Measurements from ENCODE around the gene FAM98B. TPM values are rescaled to one million over a fixed set of nuclear protein-coding genes. Genes with fewer than 3 reads are reported as not detected.

Gene FAM98B
- total and polyA plus RNA-seq, 2 donors (not counting 1 experiment from before 2014, with no cell fraction given): 4.8 to 9.0 TPM

DNA sequence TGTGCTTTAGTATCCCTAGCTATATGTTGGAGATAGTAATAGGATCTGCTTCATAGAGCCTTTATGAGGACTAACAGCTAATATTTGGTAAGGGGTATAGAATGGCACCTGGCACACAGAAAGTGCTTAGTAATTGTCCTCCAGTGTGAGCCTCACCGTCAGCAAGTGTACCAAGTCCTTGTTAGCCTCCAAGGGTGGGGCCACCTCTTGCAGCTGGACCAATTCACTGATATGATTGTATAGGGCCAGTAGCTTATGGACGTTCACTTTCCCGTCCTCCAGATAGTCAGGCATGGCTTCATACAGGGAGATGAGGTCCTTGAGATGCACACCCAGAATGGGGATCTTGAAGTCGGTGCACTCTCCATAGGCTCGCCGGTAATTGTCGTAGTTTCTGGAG is 53.6 kb downstream of the FAM98B start:
- Histone ChIP-seq H3K9me3 (ENCODE audit: control insufficient read depth, insufficient read depth, low read depth, low read length) (no peaks in the 10 kb centered on the region), H3K4me2 (ENCODE audit: extremely low read depth, insufficient read depth, low read length) (no peak overlapping the region), H3K9ac (ENCODE audit: insufficient read depth, low read length) (no peak overlapping the region), H3K27ac (ENCODE audit: insufficient read depth, low read length) (no peak overlapping the region), H2AFZ (ENCODE audit: low read length) (no peak overlapping the region), H3K79me2 (ENCODE audit: control insufficient read depth, insufficient read depth, low read length) (no peaks in the 10 kb centered on the region), H3K36me3 (ENCODE audit: control insufficient read depth, insufficient read depth, low read length) (no peaks in the 10 kb centered on the region), H4K20me1 (ENCODE audit: control insufficient read depth, extremely low read depth, insufficient read depth, low read length) (no peaks in the 10 kb centered on the region), H3K4me1 (ENCODE audit: control insufficient read depth, extremely low read depth, insufficient read depth, low read length) (no peaks in the 10 kb centered on the region), H3K27me3 (ENCODE audit: control insufficient read depth, insufficient read depth, low read length) (no peaks in the 10 kb centered on the region), H3K4me3 (replicated peaks in 1 of 4; ENCODE audit: control extremely low read depth in 1 of 4, insufficient read depth in 1 of 4, low read depth in 3 of 4, low read length in 4 of 4) (no peak overlapping the region)
- TF ChIP-seq EZH2 (IDR thresholded peaks at IDR 0.05; ENCODE audit: low read length, missing control alignments): no peak
- TF ChIP-seq, protein P1, sequence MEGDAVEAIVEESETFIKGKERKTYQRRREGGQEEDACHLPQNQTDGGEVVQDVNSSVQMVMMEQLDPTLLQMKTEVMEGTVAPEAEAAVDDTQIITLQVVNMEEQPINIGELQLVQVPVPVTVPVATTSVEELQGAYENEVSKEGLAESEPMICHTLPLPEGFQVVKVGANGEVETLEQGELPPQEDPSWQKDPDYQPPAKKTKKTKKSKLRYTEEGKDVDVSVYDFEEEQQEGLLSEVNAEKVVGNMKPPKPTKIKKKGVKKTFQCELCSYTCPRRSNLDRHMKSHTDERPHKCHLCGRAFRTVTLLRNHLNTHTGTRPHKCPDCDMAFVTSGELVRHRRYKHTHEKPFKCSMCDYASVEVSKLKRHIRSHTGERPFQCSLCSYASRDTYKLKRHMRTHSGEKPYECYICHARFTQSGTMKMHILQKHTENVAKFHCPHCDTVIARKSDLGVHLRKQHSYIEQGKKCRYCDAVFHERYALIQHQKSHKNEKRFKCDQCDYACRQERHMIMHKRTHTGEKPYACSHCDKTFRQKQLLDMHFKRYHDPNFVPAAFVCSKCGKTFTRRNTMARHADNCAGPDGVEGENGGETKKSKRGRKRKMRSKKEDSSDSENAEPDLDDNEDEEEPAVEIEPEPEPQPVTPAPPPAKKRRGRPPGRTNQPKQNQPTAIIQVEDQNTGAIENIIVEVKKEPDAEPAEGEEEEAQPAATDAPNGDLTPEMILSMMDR (conservative IDR thresholded peaks at IDR 0.05 in 1 of 2, IDR thresholded peaks at IDR 0.05 in 1 of 2; ENCODE audit: low read depth in 1 of 2, low read length in 2 of 2): no peak
- no peak for DNase-seq (ENCODE audit: low read depth in 2 of 2)

DNA sequence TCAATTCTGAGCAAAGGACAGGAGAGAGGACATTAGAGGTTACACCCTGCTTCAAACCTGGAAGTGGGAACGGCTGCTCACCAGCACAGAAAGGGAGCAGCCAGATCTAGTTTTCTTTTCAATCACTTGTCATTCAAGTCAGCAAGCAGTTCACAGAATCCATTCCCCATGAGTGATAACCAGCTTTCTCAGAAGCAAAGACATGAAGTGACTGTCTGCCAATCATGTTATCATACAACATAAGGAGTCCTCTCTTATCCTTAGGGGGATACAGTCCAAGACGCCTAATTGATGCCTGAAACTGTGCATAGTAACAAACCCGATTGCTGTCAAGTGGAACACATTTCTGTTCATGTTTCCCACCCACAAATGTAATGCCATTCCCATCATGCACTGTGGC is 54.7 kb downstream of the FAM98B start:
- Histone ChIP-seq H3K4me1 (ENCODE audit: control insufficient read depth, extremely low read depth, insufficient read depth, low read length) (no peaks in the 10 kb centered on the region), H3K4me3 (replicated peaks in 1 of 4; ENCODE audit: control extremely low read depth in 1 of 4, insufficient read depth in 1 of 4, low read depth in 3 of 4, low read length in 4 of 4) (no peak overlapping the region), H3K27me3 (ENCODE audit: control insufficient read depth, insufficient read depth, low read length) (no peaks in the 10 kb centered on the region), H3K27ac (ENCODE audit: insufficient read depth, low read length) (no peak overlapping the region), H3K9me3 (ENCODE audit: control insufficient read depth, insufficient read depth, low read depth, low read length) (no peaks in the 10 kb centered on the region), H3K4me2 (ENCODE audit: extremely low read depth, insufficient read depth, low read length) (no peak overlapping the region), H2AFZ (ENCODE audit: low read length) (no peak overlapping the region), H3K36me3 (ENCODE audit: control insufficient read depth, insufficient read depth, low read length) (no peaks in the 10 kb centered on the region), H4K20me1 (ENCODE audit: control insufficient read depth, extremely low read depth, insufficient read depth, low read length) (no peaks in the 10 kb centered on the region), H3K9ac (ENCODE audit: insufficient read depth, low read length) (no peak overlapping the region), H3K79me2 (ENCODE audit: control insufficient read depth, insufficient read depth, low read length) (no peaks in the 10 kb centered on the region)
- no peak for TF ChIP-seq EZH2 (IDR thresholded peaks at IDR 0.05; ENCODE audit: low read length, missing control alignments)
- TF ChIP-seq, protein P1 (conservative IDR thresholded peaks at IDR 0.05 in 1 of 2, IDR thresholded peaks at IDR 0.05 in 1 of 2; ENCODE audit: low read depth in 1 of 2, low read length in 2 of 2): no peak
- DNase-seq (ENCODE audit: low read depth in 2 of 2): no peak

DNA sequence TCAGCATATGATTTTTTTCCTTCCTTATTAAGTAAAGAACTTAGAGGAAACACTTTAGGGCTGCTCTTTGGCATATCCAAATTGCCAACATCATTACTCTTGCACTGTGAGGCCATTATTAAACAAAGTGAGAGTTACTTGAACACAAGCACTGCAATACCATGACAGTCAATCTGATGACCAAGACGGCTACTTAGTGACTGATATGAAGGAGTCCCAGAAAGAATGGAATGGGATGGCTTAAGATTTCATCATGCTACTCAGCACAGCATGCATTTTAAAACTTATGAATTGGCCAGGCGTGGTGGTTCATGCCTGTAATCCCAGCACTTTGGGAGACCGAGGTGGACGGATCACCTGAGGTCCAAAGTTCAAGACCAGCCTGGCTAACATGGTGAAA is 55.2 kb downstream of the FAM98B start:
- H3K27ac ChIP-seq (ENCODE audit: insufficient read depth, low read length): no peak overlapping the region
- no peak overlapping the region for H3K4me2 ChIP-seq (ENCODE audit: extremely low read depth, insufficient read depth, low read length)
- H3K27me3 ChIP-seq (ENCODE audit: control insufficient read depth, insufficient read depth, low read length): no peaks in the 10 kb centered on the region
- no peak overlapping the region for H3K9ac ChIP-seq (ENCODE audit: insufficient read depth, low read length)
- H3K79me2 ChIP-seq (ENCODE audit: control insufficient read depth, insufficient read depth, low read length): no peaks in the 10 kb centered on the region
- H3K36me3 ChIP-seq (ENCODE audit: control insufficient read depth, insufficient read depth, low read length): no peaks in the 10 kb centered on the region
- H4K20me1 ChIP-seq (ENCODE audit: control insufficient read depth, extremely low read depth, insufficient read depth, low read length): no peaks in the 10 kb centered on the region
- no peaks in the 10 kb centered on the region for H3K9me3 ChIP-seq (ENCODE audit: control insufficient read depth, insufficient read depth, low read depth, low read length)
- no peak overlapping the region for H2AFZ ChIP-seq (ENCODE audit: low read length)
- DNase-seq (ENCODE audit: low read depth in 2 of 2): no peak
- H3K4me1 ChIP-seq (ENCODE audit: control insufficient read depth, extremely low read depth, insufficient read depth, low read length): no peaks in the 10 kb centered on the region
- TF ChIP-seq, protein P1 (conservative IDR thresholded peaks at IDR 0.05 in 1 of 2, IDR thresholded peaks at IDR 0.05 in 1 of 2; ENCODE audit: low read depth in 1 of 2, low read length in 2 of 2): no peak
- TF ChIP-seq EZH2 (IDR thresholded peaks at IDR 0.05; ENCODE audit: low read length, missing control alignments): no peak
- H3K4me3 ChIP-seq (replicated peaks in 1 of 4; ENCODE audit: control extremely low read depth in 1 of 4, insufficient read depth in 1 of 4, low read depth in 3 of 4, low read length in 4 of 4): no peak overlapping the region

Data from fibroblast of lung (primary cell).